Measurements from ENCODE around the gene CPTP. TPM values are rescaled to one million over a fixed set of nuclear protein-coding genes. Genes with fewer than 3 reads are reported as not detected.

CPTP gene
- polyA plus RNA-seq, 3 donors, result 6.4 to 7.7 (median 7.4) TPM

GRCh38 chr1:1330366-1331067, 5.9 kb downstream of the CPTP start:
- H3K4me3 ChIP-seq (replicated peaks in 1 of 3; ENCODE audit: low read depth in 2 of 3, low read length in 3 of 3), result no peak overlapping the region
- peaks cover 4 to 19% of the 10 kb centered on the region in 2 donors for H3K36me3 Mint-ChIP-seq
- no peak overlapping the region for H3K9ac ChIP-seq (ENCODE audit: insufficient read depth, low read length, poor library complexity, severe bottlenecking)

GRCh38 chr1:1331068-1331965, 6.7 kb downstream of the CPTP start, which contains the start of gene TAS1R3:
TAS1R3 (plus strand) TSS chr1:1331280; CDS start chr1:1331346, 66 bp downstream.
- H3K36me3 Mint-ChIP-seq, result peaks cover 4 to 15% of the 10 kb centered on the region in 2 donors
- Histone ChIP-seq H3K4me3 (replicated peaks in 1 of 3; ENCODE audit: low read depth in 2 of 3, low read length in 3 of 3) (no peak within 1 kb of the TSS), H3K36me3 (replicated peaks in 1 of 2; ENCODE audit: control insufficient read depth in 1 of 2, insufficient read depth in 2 of 2, low read length in 2 of 2) (peaks cover 7 to 12% of the 10 kb centered on the region in 2 donors), H4K20me1 (ENCODE audit: insufficient read depth, low read length) (peaks cover 2% of the 10 kb centered on the region), H2AFZ (ENCODE audit: insufficient read depth, low read depth, low read length, poor library complexity, severe bottlenecking) (no peak within 1 kb of the TSS), H3K4me2 (replicated peaks; ENCODE audit: extremely low read depth, low read length, poor library complexity, severe bottlenecking) (no peak within 1 kb of the TSS), H3K9me3 (replicated peaks in 1 of 2; ENCODE audit: control insufficient read depth in 1 of 2, insufficient read depth in 1 of 2, low read length in 2 of 2) (no peaks in the 10 kb centered on the region), H3K4me1 (ENCODE audit: control insufficient read depth in 1 of 2, insufficient read depth in 2 of 2, low read length in 2 of 2) (peaks cover 0 to under 1% of the 10 kb centered on the region in 2 donors), H3K9ac (ENCODE audit: insufficient read depth, low read length, poor library complexity, severe bottlenecking) (no peak within 1 kb of the TSS), H3K27me3 (ENCODE audit: control insufficient read depth in 2 of 2, insufficient read depth in 2 of 2, low read length in 2 of 2) (no peaks in the 10 kb centered on the region), H3K79me2 (ENCODE audit: insufficient read depth, low read length) (peaks cover 4% of the 10 kb centered on the region), H3K27ac (ENCODE audit: low read depth in 1 of 2, low read length in 2 of 2) (no peak within 1 kb of the TSS)
- no peak for DNase-seq
- H3K4me3 Mint-ChIP-seq, result no peak within 1 kb of the TSS
- WGBS (ENCODE audit: insufficient coverage), result 82% methylated on average over 40 of the region's 41 CpGs
- TF ChIP-seq, protein P1, sequence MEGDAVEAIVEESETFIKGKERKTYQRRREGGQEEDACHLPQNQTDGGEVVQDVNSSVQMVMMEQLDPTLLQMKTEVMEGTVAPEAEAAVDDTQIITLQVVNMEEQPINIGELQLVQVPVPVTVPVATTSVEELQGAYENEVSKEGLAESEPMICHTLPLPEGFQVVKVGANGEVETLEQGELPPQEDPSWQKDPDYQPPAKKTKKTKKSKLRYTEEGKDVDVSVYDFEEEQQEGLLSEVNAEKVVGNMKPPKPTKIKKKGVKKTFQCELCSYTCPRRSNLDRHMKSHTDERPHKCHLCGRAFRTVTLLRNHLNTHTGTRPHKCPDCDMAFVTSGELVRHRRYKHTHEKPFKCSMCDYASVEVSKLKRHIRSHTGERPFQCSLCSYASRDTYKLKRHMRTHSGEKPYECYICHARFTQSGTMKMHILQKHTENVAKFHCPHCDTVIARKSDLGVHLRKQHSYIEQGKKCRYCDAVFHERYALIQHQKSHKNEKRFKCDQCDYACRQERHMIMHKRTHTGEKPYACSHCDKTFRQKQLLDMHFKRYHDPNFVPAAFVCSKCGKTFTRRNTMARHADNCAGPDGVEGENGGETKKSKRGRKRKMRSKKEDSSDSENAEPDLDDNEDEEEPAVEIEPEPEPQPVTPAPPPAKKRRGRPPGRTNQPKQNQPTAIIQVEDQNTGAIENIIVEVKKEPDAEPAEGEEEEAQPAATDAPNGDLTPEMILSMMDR (IDR thresholded peaks at IDR 0.05), result no peak
- no peaks in the 10 kb centered on the region for H3K4me1 Mint-ChIP-seq
- H3K27ac Mint-ChIP-seq, result no peak within 1 kb of the TSS
- no peaks in the 10 kb centered on the region for H3K27me3 Mint-ChIP-seq (ENCODE audit: low read depth in 3 of 3)
- intact Hi-C loops (cut with micrococcal nuclease), result no loop called here
- peaks cover 0 to 3% (median 0%) of the 10 kb centered on the region in 7 donors for H3K9me3 Mint-ChIP-seq

More at GRCh38 chr1:1330366-1331067, 5.9 kb downstream of the CPTP start:
- Mint-ChIP-seq H3K4me1 (peaks cover 8% of the 10 kb centered on the region), H3K27me3 (ENCODE audit: low read depth in 3 of 3) (no peaks in the 10 kb centered on the region), H3K27ac (no peak overlapping the region), H3K9me3 (peaks cover 0 to 3% (median 0%) of the 10 kb centered on the region in 7 donors), H3K4me3 (no peak overlapping the region)
- Histone ChIP-seq H4K20me1 (ENCODE audit: insufficient read depth, low read length) (peaks cover 10% of the 10 kb centered on the region), H3K4me2 (replicated peaks; ENCODE audit: extremely low read depth, low read length, poor library complexity, severe bottlenecking) (no peak overlapping the region), H3K4me1 (ENCODE audit: control insufficient read depth in 1 of 2, insufficient read depth in 2 of 2, low read length in 2 of 2) (peaks cover 8 to 9% of the 10 kb centered on the region in 2 donors), H3K9me3 (replicated peaks in 1 of 2; ENCODE audit: control insufficient read depth in 1 of 2, insufficient read depth in 1 of 2, low read length in 2 of 2) (no peaks in the 10 kb centered on the region), H3K27ac (ENCODE audit: low read depth in 1 of 2, low read length in 2 of 2) (no peak overlapping the region), H2AFZ (ENCODE audit: insufficient read depth, low read depth, low read length, poor library complexity, severe bottlenecking) (no peak overlapping the region), H3K36me3 (replicated peaks in 1 of 2; ENCODE audit: control insufficient read depth in 1 of 2, insufficient read depth in 2 of 2, low read length in 2 of 2) (peaks cover 7 to 12% of the 10 kb centered on the region in 2 donors), H3K27me3 (ENCODE audit: control insufficient read depth in 2 of 2, insufficient read depth in 2 of 2, low read length in 2 of 2) (no peaks in the 10 kb centered on the region), H3K79me2 (ENCODE audit: insufficient read depth, low read length) (peaks cover 12% of the 10 kb centered on the region)
- 93% methylated on average over 15 of the region's 15 CpGs for WGBS (ENCODE audit: insufficient coverage)
- TF ChIP-seq, protein P1 (IDR thresholded peaks at IDR 0.05), result no peak
- DNase-seq, result no peak
- intact Hi-C loops (cut with micrococcal nuclease), result no loop called here
